HepG2 (cell line): Measurements from ENCODE around the gene C1QTNF12. TPM values are rescaled to one million over a fixed set of nuclear protein-coding genes. Genes with fewer than 3 reads are reported as not detected.

Experiments
- AFF4 ChIP-seq: sonication (generic); formaldehyde crosslinking; IDR thresholded peaks from 2 replicates; pipeline ENCODE4 v1.4.0; 2020; ENCODE audit warnings: missing genetic modification reagents
- ARID5B ChIP-seq: IDR thresholded peaks from 2 replicates; pipeline ENCODE4 v1.4.0; 2020; ENCODE audit warnings: mild to moderate bottlenecking, missing genetic modification reagents
- ATF6 ChIP-seq: sonication (generic); formaldehyde crosslinking; conservative IDR thresholded peaks from 2 replicates; pipeline ENCODE4 v1.4.0; 2020; ENCODE audit warnings: missing genetic modification reagents
- FUBP1 ChIP-seq: sonication (generic); formaldehyde crosslinking; IDR thresholded peaks from 2 replicates; pipeline ENCODE4 v1.5.1; 2020; ENCODE audit warnings: missing genetic modification reagents, mild to moderate bottlenecking, borderline replicate concordance
- MAF1 ChIP-seq: sonication (generic); formaldehyde crosslinking; IDR thresholded peaks from 2 replicates; pipeline ENCODE4 v1.5.0; 2020; ENCODE audit warnings: missing genetic modification reagents, borderline replicate concordance
- MXD4 ChIP-seq: IDR thresholded peaks from 2 replicates; pipeline ENCODE4 v1.6.1; 2016; ENCODE audit warnings: mild to moderate bottlenecking, missing biosample characterization, missing genetic modification reagents
- NAIF1 ChIP-seq: sonication (generic); formaldehyde crosslinking; IDR thresholded peaks from 2 replicates; pipeline ENCODE4 v1.5.0; 2020; ENCODE audit warnings: mild to moderate bottlenecking, missing genetic modification reagents, borderline replicate concordance
- NONO ChIP-seq, 2 experiments: fragments of 450-650 bp in 1 of 2; sonication (generic) in 1 of 2; formaldehyde crosslinking in 1 of 2; IDR thresholded peaks in 1 of 2; conservative IDR thresholded peaks in 1 of 2; 2 replicates each; pipeline versions ENCODE4 v1.6.1 to v1.8.0; 2017 to 2022; ENCODE audit warnings: mild to moderate bottlenecking in 1 of 2, missing genetic modification reagents in 1 of 2, moderate library complexity in 1 of 2
- REL ChIP-seq: sonication (generic); formaldehyde crosslinking; conservative IDR thresholded peaks from 2 replicates; pipeline ENCODE4 v1.8.0; 2022; ENCODE audit warnings: mild to moderate bottlenecking, missing genetic modification reagents, moderate library complexity
- SALL2 ChIP-seq: sonication (generic); formaldehyde crosslinking; IDR thresholded peaks from 2 replicates; pipeline ENCODE4 v1.8.1; 2023; ENCODE audit warnings: mild to moderate bottlenecking, missing genetic modification reagents, inconsistent platforms
- STAG1 ChIP-seq: sonication (generic); formaldehyde crosslinking; IDR thresholded peaks from 2 replicates; pipeline ENCODE4 v1.4.0; 2020; ENCODE audit warnings: missing genetic modification reagents
- ZNF12 ChIP-seq: sonication (generic); formaldehyde crosslinking; IDR thresholded peaks from 2 replicates; pipeline ENCODE4 v1.5.0; 2020; ENCODE audit warnings: missing genetic modification reagents
- ZNF629 ChIP-seq: sonication (generic); formaldehyde crosslinking; conservative IDR thresholded peaks from 2 replicates; pipeline ENCODE4 v1.5.0; 2020; ENCODE audit warnings: missing genetic modification reagents
- ZNF746 ChIP-seq: sonication (generic); formaldehyde crosslinking; IDR thresholded peaks from 2 replicates; pipeline ENCODE4 v1.8.0; 2022; ENCODE audit warnings: mild to moderate bottlenecking, missing genetic modification reagents
- ZUFSP ChIP-seq: sonication (generic); formaldehyde crosslinking; IDR thresholded peaks from 2 replicates; pipeline ENCODE4 v1.9.0; 2021; ENCODE audit warnings: missing genetic modification reagents, mild to moderate bottlenecking, borderline replicate concordance
- polyA plus RNA-seq, 8 experiments: library from polyadenylated mRNA; depleted of rRNA in 3 of 8; stranded (reverse) in 7 of 8; unstranded in 1 of 8; fragments of >200 nt; fragmentation: Illumina TruSeq in 4 of 8; extraction: Trizol in 4 of 8; gene quantifications; 2 replicates each; pipeline versions ENCODE4 v1.2.1 to v1.2.3, GENCODE V29; 2011 to 2016; ENCODE audit warnings: low read depth in 4 of 8, missing spikeins in 1 of 8, mixed read lengths in 1 of 8; ENCODE audit not compliant: insufficient read depth in 1 of 8
- total RNA-seq, 5 experiments: library from RNA; depleted of rRNA; stranded (reverse); fragments of >200 nt; fragmentation: Illumina TruSeq; extraction: Trizol; gene quantifications; 2 replicates each; pipeline ENCODE4 v1.2.3, GENCODE V29; 2016; ENCODE audit warnings: low read depth in 1 of 5

Gene C1QTNF12
- total and polyA plus RNA-seq, 2 of the 13 experiments (the other 11 are each of a cell fraction or from before 2014, with no cell fraction given): 0.18 to 0.64 TPM

- TF ChIP-seq ARID5B (no peak), MXD4 (CRISPR knock-in tag) (no peak), FUBP1 (CRISPR knock-in tag) (no peak), ZNF12 (no peak), REL (0 out of 2 replicates have a peak, but pooled peaks have one; percentile 60), MAF1 (CRISPR knock-in tag) (no peak), SALL2 (no peak), ATF6 (no peak), NONO (IDR thresholded peaks at IDR 0.05) (no peak), NONO (CRISPR knock-in tag; conservative IDR thresholded peaks at IDR 0.05) (0 out of 2 replicates have a peak, but pooled peaks have one; percentile 40), ZUFSP (CRISPR knock-in tag) (no peak), ZNF629 (CRISPR knock-in tag) (no peak), AFF4 (CRISPR knock-in tag) (no peak), NAIF1 (CRISPR knock-in tag) (no peak), ZNF746 (CRISPR knock-in tag) (no peak), STAG1 (CRISPR knock-in tag) (peak; percentile 18; the same call in 1 of the 2 replicates)
These were observed 40.6 kb downstream of the C1QTNF12 start (continued) for GRCh38 chr1:1205769-1206375.
